ENCODE measurements around the gene METTL1.
"Not testable (repeated sequence)": the region's sequence is repeated elsewhere in the genome, so short reads cannot be mapped to it uniquely, and the experiment has no call there.

The METTL1 gene

GRCh38 chr12:57771873-57772428 is at the start of gene METTL1:
Gene METTL1, minus strand, starts transcription at chr12:57772105. Its CDS starts 22 bp downstream, at chr12:57772083.
- peak; percentile 96 for DNase-seq

DNA sequence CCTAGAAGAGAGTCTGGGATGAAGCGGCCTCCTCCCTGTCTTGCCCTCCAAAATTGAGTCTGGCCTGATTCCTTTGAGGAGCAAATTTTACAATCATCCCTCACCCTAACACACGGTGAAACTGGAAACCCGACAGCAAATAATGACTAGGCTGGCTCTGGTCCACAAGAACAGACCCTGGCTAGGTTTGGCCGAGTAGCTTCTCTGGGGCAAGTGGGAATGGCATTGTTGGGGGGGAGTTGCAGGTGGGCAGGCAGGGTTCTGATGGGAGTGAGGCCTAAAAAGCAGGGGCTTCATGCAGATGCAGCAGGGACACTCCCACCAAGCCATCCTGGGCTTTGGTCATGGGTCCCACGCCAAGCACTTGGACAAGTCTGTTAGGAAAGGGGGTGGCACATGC is 49.1 kb upstream of the METTL1 start:
- not testable (repeated sequence) for DNase-seq

GRCh38 chr12:57820119-57820518 is 48.2 kb upstream of the METTL1 start:
- DNase-seq, result not testable (repeated sequence)

DNA sequence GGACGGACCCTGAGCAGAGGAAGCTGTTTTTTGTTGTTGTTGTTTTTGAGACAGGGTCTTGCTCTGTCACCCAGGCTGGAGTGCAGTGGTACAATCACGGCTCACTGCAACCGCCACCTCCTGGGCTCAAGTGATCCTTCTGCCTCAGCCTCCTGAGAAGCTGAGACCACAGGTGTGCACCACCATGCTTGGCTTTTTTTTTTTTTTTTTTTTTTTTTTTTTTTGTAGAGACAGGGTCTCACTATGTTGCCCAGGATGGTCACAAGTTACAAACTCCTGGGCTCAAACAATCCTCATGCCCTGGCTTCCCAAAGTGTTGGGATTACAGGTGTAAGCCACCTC is 46.1 kb upstream of the METTL1 start:
- not testable (repeated sequence) for DNase-seq

- no peak for DNase-seq
Observed at GRCh38 chr12:57817261-57817989, 45.5 kb upstream of the METTL1 start.

DNA sequence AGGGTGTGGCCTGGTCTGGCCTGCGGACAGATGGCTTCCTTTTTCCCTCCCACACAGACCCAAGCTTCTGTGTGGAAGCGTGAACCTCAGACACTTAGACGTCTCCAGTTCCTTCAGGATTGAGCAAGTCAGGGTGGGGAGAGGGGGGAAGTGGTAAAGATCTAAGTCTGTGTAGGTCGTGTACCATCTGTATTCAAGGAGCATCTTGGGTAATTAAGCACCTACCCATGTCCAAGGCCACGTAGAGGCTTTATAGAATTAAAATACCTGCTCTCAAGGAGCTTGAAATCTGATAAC is 44.9 kb upstream of the METTL1 start:
- no peak for DNase-seq

GRCh38 chr12:57816001-57816854 is 44.3 kb upstream of the METTL1 start:
- DNase-seq, result no peak

DNA sequence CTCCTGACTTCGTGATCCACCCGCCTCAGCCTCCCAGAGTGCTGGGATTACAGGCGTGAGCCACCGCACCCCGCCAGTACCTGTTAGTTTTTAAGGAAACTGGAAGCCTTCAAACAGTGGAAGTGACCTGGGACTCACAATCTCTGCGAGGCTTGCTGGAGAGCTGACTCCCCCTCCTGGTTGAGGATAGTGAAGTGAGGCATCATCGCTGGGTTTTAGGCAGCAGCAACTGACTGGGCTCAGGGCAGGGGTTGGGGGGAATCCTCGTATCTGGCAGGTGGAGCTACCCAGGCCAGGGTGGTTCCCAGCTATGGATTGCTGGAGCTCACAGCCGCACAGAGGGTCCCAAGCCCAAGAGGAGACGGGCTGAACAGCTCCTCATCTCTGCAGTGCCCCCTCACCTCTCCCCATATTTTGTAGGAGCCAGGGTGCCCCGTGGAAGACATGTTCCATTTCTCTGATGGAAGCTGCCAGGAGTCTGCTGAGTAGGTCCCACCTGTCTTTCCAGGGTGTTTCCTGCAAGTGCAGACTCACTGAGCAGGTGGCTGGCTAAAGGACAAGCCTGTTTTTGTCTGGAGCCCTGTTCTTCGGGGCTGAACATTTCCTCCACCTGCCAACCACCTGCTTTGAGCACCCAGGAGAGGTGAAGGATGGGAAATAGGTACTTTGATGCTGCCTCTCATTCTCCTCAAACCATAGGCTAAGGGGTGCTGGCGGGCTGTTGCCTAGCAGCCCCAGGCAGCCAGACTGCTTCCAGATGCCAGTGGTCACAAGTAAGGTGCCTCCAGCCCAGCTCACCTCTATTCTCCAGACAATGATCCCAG is 43.5 kb upstream of the METTL1 start:
- peak; percentile 48 for DNase-seq

GRCh38 chr12:57813971-57814772 is 42.3 kb upstream of the METTL1 start:
- DNase-seq, result no peak

GRCh38 chr12:57813111-57813970 is 41.4 kb upstream of the METTL1 start:
- DNase-seq, result no peak

- DNase-seq, result no peak
Observed at GRCh38 chr12:57811028-57811755, 39.3 kb upstream of the METTL1 start.

GRCh38 chr12:57810450-57810849 is 38.5 kb upstream of the METTL1 start:
- no peak for DNase-seq

- no peak for DNase-seq
Observed at GRCh38 chr12:57809425-57809824, 37.5 kb upstream of the METTL1 start.

DNA sequence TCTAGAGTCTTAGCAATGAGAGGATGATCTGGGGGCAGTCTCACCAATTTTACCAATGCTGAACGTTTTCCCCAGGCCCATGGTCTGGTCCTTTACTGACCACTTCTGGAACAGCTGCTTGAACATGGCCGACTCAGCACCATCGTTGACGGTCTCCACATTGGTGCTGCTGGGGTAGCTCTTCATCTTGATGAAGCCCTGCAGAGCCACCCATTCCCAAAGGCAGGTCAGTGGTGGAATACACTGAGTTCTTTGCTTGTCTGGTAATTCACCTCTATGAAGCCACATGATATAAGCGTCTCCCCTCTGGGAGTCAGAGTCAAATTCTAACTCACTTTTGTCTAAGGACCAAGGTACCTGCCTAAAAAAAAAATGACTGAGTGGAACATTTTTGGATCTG is 36.4 kb upstream of the METTL1 start:
- no peak for DNase-seq

GRCh38 chr12:57807285-57807684 is 35.4 kb upstream of the METTL1 start:
- no peak for DNase-seq

GRCh38 chr12:57806677-57807076 is 34.8 kb upstream of the METTL1 start:
- no peak for DNase-seq

- DNase-seq, result peak; percentile 33
Observed at GRCh38 chr12:57803319-57803893, 31.5 kb upstream of the METTL1 start.

GRCh38 chr12:57802607-57803006 is 30.7 kb upstream of the METTL1 start:
- DNase-seq, result no peak

- no peak for DNase-seq
Observed at GRCh38 chr12:57800965-57801364, 29.1 kb upstream of the METTL1 start.

DNA sequence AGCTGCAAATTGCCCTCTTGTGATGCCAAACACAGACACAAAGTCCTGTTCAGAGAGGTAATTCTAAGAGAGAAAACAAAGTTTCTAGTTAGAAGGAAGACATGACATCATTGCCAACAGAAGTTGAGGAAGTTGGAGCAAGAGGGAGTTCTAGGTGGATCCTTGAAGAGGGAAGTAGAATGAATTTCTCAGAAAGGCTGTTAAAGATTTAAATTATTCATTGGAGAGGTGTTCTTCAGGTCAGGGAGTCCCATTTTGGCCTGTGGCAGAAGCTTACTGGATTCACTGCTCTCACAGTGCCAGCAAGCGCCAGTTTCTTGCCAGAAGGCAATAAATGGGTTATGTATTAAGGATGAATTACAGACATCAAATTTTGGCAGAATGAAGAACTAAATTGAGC is 26.0 kb upstream of the METTL1 start:
- DNase-seq, result no peak
